Bronchial epithelial cell (primary cell): ENCODE data around the gene RIC1. TPM values are rescaled to one million over a fixed set of nuclear protein-coding genes. Genes with fewer than 3 reads are reported as not detected.
"Not testable (repeated sequence)": the region's sequence is repeated elsewhere in the genome, so short reads cannot be mapped to it uniquely, and the experiment has no call there.

Experiments used
- DNase-seq: peaks from one replicate; pipeline ENCODE4 v3.0.0-alpha.2; 2010; ENCODE audit warnings: low read depth
- FAIRE-seq: peaks from 2 replicates; lab custom pipeline; 2011; peaks lifted over from hg19 to GRCh38; lab: Jason Lieb, UNC
- H3K27me3 ChIP-seq: 2 replicates; pipeline ENCODE4 v1.5.1; 2011; ENCODE audit warnings: low read length; ENCODE audit not compliant: control insufficient read depth, insufficient read depth
- H3K36me3 ChIP-seq: 2 replicates; pipeline ENCODE4 v1.5.1; 2011; ENCODE audit warnings: low read length; ENCODE audit not compliant: control insufficient read depth, insufficient read depth
- H3K4me3 ChIP-seq: 2 replicates; pipeline ENCODE4 v1.5.1; 2011; ENCODE audit warnings: mild to moderate bottlenecking, low read depth, low read length, control low read depth
- total RNA-seq: library from RNA; depleted of rRNA; stranded (reverse); fragments of >200 nt; gene quantifications from 2 replicates; pipeline ENCODE4 v1.2.1, GENCODE V29; 2014
- TF ChIP-seq, protein P1 (sequence below): IDR thresholded peaks from 2 replicates; pipeline ENCODE4 v1.5.1; 2011; ENCODE audit warnings: mild to moderate bottlenecking, moderate library complexity, low read length, control low read depth, inconsistent platforms; ENCODE audit not compliant: insufficient read depth, severe bottlenecking

RIC1 gene
- total RNA-seq, 1 donor from 2014 or later = 34.2 TPM

- no peak for FAIRE-seq
Measured at GRCh38 chr9:5652821-5653220, 23.9 kb downstream of the RIC1 start.

GRCh38 chr9:5662804-5663203 lies 33.9 kb downstream of the RIC1 start:
- not testable (repeated sequence) for DNase-seq

More at GRCh38 chr9:5652821-5653220, 23.9 kb downstream of the RIC1 start:
- H3K36me3 ChIP-seq = no peaks in the 10 kb centered on the region
- TF ChIP-seq, protein P1, sequence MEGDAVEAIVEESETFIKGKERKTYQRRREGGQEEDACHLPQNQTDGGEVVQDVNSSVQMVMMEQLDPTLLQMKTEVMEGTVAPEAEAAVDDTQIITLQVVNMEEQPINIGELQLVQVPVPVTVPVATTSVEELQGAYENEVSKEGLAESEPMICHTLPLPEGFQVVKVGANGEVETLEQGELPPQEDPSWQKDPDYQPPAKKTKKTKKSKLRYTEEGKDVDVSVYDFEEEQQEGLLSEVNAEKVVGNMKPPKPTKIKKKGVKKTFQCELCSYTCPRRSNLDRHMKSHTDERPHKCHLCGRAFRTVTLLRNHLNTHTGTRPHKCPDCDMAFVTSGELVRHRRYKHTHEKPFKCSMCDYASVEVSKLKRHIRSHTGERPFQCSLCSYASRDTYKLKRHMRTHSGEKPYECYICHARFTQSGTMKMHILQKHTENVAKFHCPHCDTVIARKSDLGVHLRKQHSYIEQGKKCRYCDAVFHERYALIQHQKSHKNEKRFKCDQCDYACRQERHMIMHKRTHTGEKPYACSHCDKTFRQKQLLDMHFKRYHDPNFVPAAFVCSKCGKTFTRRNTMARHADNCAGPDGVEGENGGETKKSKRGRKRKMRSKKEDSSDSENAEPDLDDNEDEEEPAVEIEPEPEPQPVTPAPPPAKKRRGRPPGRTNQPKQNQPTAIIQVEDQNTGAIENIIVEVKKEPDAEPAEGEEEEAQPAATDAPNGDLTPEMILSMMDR = no peak
- H3K27me3 ChIP-seq = no peaks in the 10 kb centered on the region
- no peak overlapping the region for H3K4me3 ChIP-seq
- no peak for DNase-seq

DNA sequence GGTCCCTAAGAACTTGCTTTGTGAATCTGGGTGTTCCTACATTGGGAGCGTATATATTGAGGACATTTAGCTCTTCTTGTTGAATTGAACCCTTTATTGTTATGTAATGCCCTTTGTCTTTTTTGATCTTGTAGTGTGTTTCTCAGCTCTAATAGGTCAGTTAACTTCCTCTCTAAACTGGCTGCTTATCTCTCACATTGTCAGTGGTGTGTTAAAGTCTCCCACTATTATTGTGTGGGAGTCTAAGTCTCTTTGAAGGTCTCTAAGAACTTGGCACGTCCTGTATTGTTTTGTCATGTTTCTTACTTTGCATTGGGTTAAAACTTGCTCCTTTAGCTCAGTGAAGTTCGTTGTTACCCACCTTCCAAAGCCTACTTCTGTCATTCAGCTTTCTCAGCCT lies 36.2 kb downstream of the RIC1 start:
- DNase-seq = no peak
- no peak for FAIRE-seq
- Histone ChIP-seq H3K4me3 (no peak overlapping the region), H3K27me3 (no peaks in the 10 kb centered on the region), H3K36me3 (peaks cover 4% of the 10 kb centered on the region)
- TF ChIP-seq, protein P1 = no peak

More at GRCh38 chr9:5662804-5663203, 33.9 kb downstream of the RIC1 start:
- not testable (repeated sequence) for H3K4me3 ChIP-seq, FAIRE-seq, H3K36me3 ChIP-seq, H3K27me3 ChIP-seq

DNA sequence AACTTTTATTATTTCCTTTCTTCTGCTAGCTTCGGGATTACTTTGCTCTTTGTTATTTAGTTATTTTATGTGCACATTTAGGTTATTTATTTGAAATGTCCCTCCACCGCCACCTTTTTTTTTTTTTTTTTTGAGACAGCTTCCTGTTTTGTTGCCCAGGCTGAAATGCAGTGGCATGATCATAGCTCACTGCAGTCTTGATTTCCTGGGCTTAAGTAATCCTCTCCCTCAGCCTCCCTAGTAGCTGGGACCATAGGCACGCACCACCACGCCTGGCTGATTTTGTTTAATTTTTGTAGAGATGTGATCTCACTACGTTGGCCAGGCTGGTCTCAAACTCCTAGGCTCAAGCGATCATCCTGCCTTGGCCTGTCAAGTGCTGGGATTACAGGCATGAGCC lies 38.5 kb downstream of the RIC1 start:
- FAIRE-seq = no peak
- no peak overlapping the region for H3K4me3 ChIP-seq
- H3K36me3 ChIP-seq = peaks cover 4% of the 10 kb centered on the region
- H3K27me3 ChIP-seq = no peaks in the 10 kb centered on the region
- TF ChIP-seq, protein P1 = no peak
- DNase-seq = no peak

DNA sequence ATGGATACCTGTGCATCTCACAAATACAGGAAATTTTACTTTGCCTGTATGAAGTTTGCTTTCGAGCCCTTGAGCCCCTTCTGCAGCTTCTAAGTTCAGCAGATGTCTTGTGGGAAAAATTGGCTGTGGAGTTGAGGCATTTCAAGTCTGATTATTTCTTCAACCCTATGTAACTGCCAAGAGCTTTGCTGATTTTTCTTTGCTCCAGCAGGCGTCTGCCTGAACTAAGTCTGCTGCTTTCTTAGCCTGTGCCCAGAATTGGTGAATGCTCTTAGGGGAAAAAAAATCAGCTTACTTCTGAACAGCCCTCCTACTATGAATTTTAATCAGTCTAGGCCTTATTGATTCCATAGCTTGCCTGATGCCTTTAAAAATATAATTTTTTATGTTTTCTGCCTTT lies 41.2 kb downstream of the RIC1 start:
- no peak for FAIRE-seq
- H3K27me3 ChIP-seq = no peaks in the 10 kb centered on the region

GRCh38 chr9:5671711-5672353 lies 42.9 kb downstream of the RIC1 start:
- Histone ChIP-seq H3K4me3 (no peak overlapping the region), H3K36me3 (no peaks in the 10 kb centered on the region), H3K27me3 (no peaks in the 10 kb centered on the region)
- TF ChIP-seq, protein P1 = no peak
- FAIRE-seq (no peak), DNase-seq (peak; percentile 8)

More for the DNA sequence above, 41.2 kb downstream of the RIC1 start:
- no peak for DNase-seq
- Histone ChIP-seq H3K36me3 (peaks cover 4% of the 10 kb centered on the region), H3K4me3 (no peak overlapping the region)
- TF ChIP-seq, protein P1 = no peak

DNA sequence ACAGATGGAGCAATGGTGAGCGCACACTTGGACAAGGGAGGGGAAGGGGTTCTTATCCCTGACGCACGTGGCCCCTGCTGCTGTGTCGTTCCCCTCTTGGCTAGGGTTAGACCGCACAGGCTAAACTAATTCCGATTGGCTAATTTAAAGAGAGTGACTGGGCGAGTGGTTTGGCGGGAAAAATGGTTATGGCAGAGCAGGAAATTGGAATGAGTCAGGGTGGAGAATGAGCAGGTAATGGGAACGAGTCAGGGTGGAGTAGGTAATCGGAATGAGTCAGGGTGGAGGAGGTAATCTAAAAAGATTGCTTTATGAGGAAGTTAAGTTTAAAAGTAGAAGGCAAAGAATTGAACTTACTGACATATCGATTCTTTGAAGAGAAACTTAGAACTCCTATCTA lies 46.1 kb downstream of the RIC1 start:
- not testable (repeated sequence) for FAIRE-seq, H3K36me3 ChIP-seq, H3K27me3 ChIP-seq, H3K4me3 ChIP-seq
- DNase-seq = peak; percentile 43

GRCh38 chr9:5683591-5683990 lies 54.7 kb downstream of the RIC1 start:
- not testable (repeated sequence) for H3K27me3 ChIP-seq, FAIRE-seq, DNase-seq, H3K36me3 ChIP-seq, H3K4me3 ChIP-seq
